WTC11 (cell line): ENCODE measurements around the gene HCAR2. TPM values are rescaled to one million over a fixed set of nuclear protein-coding genes. Genes with fewer than 3 reads are reported as not detected.

ENCODE experiments used
- ATAC-seq: fragments of 200-7000 bp; cut with Tn5 transposase; 2 replicates; pipeline ENCODE4 v1.10.0; 2021; ENCODE audit warnings: mild to moderate bottlenecking, moderate library complexity
- CTCF ChIA-PET: fragments of 300-600 bp; sonication (Branson Sonifier 250); formaldehyde crosslinking; loops from one replicate; lab custom pipeline; 2021; ENCODE audit warnings: antibody characterized with exemption; lab: Charles Lee
- POLR2A ChIA-PET: fragments of 350-600 bp; sonication (Branson Sonifier 250); formaldehyde crosslinking; loops from one replicate; lab custom pipeline; 2021; ENCODE audit warnings: antibody characterized with exemption; lab: Charles Lee
- DNase-seq: peaks from one replicate; pipeline ENCODE4 v3.0.0; 2021; ENCODE audit warnings: low spot score
- H3K27ac Mint-ChIP-seq: 2 replicates; pipeline ENCODE4 v1.8.0; 2021; ENCODE audit warnings: mixed read lengths
- H3K27me3 Mint-ChIP-seq: 2 replicates; pipeline ENCODE4 v1.8.0; 2021; ENCODE audit warnings: low read depth, mild to moderate bottlenecking, moderate library complexity, mixed read lengths
- H3K36me3 Mint-ChIP-seq: 2 replicates; pipeline ENCODE4 v1.8.0; 2021; ENCODE audit warnings: mixed read lengths
- H3K4me1 Mint-ChIP-seq: 2 replicates; pipeline ENCODE4 v1.8.0; 2022; ENCODE audit warnings: mixed read lengths
- H3K4me3 Mint-ChIP-seq: 2 replicates; pipeline ENCODE4 v1.8.0; 2021; ENCODE audit warnings: mild to moderate bottlenecking, moderate library complexity, mixed read lengths
- H3K9me3 Mint-ChIP-seq: 2 replicates; pipeline ENCODE4 v1.8.0; 2021; ENCODE audit warnings: mixed read lengths
- ATF1 ChIP-seq: sonication (generic); formaldehyde crosslinking; IDR thresholded peaks from 2 replicates; pipeline ENCODE4 v1.8.1; 2023; ENCODE audit warnings: mild to moderate bottlenecking, moderate library complexity, missing genetic modification reagents
- CREM ChIP-seq: sonication (generic); formaldehyde crosslinking; IDR thresholded peaks from 2 replicates; pipeline ENCODE4 v1.8.1; 2022; ENCODE audit warnings: mild to moderate bottlenecking, missing genetic modification reagents, moderate library complexity
- GRHL2 ChIP-seq: fragments of 250-450 bp; sonication (Bioruptor Pico); IDR thresholded peaks from 2 replicates; pipeline ENCODE4 v1.8.0; 2022; ENCODE audit warnings: mild to moderate bottlenecking, moderate library complexity; ENCODE audit not compliant: insufficient replicate concordance, severe bottlenecking
- JUN ChIP-seq: sonication (generic); formaldehyde crosslinking; IDR thresholded peaks from 2 replicates; pipeline ENCODE4 v1.8.0; 2023; ENCODE audit warnings: mild to moderate bottlenecking, missing genetic modification reagents
- KAT7 ChIP-seq: sonication (generic); formaldehyde crosslinking; IDR thresholded peaks from 2 replicates; pipeline ENCODE4 v1.8.1; 2023; ENCODE audit warnings: missing genetic modification reagents, mild to moderate bottlenecking, borderline replicate concordance
- OVOL2 ChIP-seq: fragments of 250-450 bp; sonication (Bioruptor Pico); IDR thresholded peaks from 2 replicates; pipeline ENCODE4 v1.9.0; 2021; ENCODE audit warnings: mild to moderate bottlenecking, borderline replicate concordance
- SMAD4 ChIP-seq: sonication (generic); formaldehyde crosslinking; IDR thresholded peaks from 2 replicates; pipeline ENCODE4 v1.8.0; 2022; ENCODE audit warnings: mild to moderate bottlenecking, missing genetic modification reagents
- SP1 ChIP-seq: sonication (generic); formaldehyde crosslinking; conservative IDR thresholded peaks from 2 replicates; pipeline ENCODE4 v1.8.1; 2022; ENCODE audit warnings: missing genetic modification reagents
- TEAD1 ChIP-seq: sonication (generic); formaldehyde crosslinking; IDR thresholded peaks from 2 replicates; pipeline ENCODE4 v1.8.0; 2022; ENCODE audit warnings: mild to moderate bottlenecking, missing genetic modification reagents
- ZNF219 ChIP-seq: sonication (generic); formaldehyde crosslinking; IDR thresholded peaks from 2 replicates; pipeline ENCODE4 v1.8.0; 2023; ENCODE audit warnings: missing genetic modification reagents, mild to moderate bottlenecking, borderline replicate concordance
- ZNF232 ChIP-seq: sonication (generic); formaldehyde crosslinking; IDR thresholded peaks from 2 replicates; pipeline ENCODE4 v1.8.0; 2022; ENCODE audit warnings: mild to moderate bottlenecking, missing genetic modification reagents
- ZNF416 ChIP-seq: fragments of 250-450 bp; sonication (Bioruptor Pico); IDR thresholded peaks from 2 replicates; pipeline ENCODE4 v1.9.0; 2021; ENCODE audit warnings: mild to moderate bottlenecking, inconsistent platforms
- total RNA-seq: library from RNA; stranded (reverse); gene quantifications from 3 replicates; pipeline ENCODE4 v1.2.3, GENCODE V29; 2021
- TF ChIP-seq, protein P1 (sequence below): sonication (generic); formaldehyde crosslinking; IDR thresholded peaks from 2 replicates; pipeline ENCODE4 v1.8.0; 2023; ENCODE audit warnings: missing genetic modification reagents, mild to moderate bottlenecking, borderline replicate concordance
- TF ChIP-seq, protein P2 (sequence below): sonication (generic); formaldehyde crosslinking; IDR thresholded peaks from 2 replicates; pipeline ENCODE4 v1.8.1; 2023; ENCODE audit warnings: mild to moderate bottlenecking, missing genetic modification reagents, moderate library complexity
- TF ChIP-seq, protein P3 (sequence below): fragments of 250-450 bp; sonication (Bioruptor Pico); conservative IDR thresholded peaks from 2 replicates; pipeline ENCODE4 v1.9.0; 2021; ENCODE audit warnings: mild to moderate bottlenecking
- TF ChIP-seq, protein P4 (sequence below): sonication (generic); formaldehyde crosslinking; IDR thresholded peaks from 2 replicates; pipeline ENCODE4 v1.8.0; 2022; ENCODE audit warnings: mild to moderate bottlenecking, missing genetic modification reagents
- TF ChIP-seq, protein P5 (sequence below): sonication (generic); formaldehyde crosslinking; conservative IDR thresholded peaks from 2 replicates; pipeline ENCODE4 v1.8.1; 2023; ENCODE audit warnings: mild to moderate bottlenecking, low read depth, missing genetic modification reagents, moderate library complexity
- TF ChIP-seq, protein P6 (sequence below): sonication (generic); formaldehyde crosslinking; IDR thresholded peaks from 2 replicates; pipeline ENCODE4 v1.8.1; 2023; ENCODE audit warnings: mild to moderate bottlenecking, missing genetic modification reagents
- TF ChIP-seq, protein P7 (sequence below): sonication (generic); formaldehyde crosslinking; IDR thresholded peaks from 2 replicates; pipeline ENCODE4 v1.8.1; 2023; ENCODE audit warnings: mild to moderate bottlenecking, missing genetic modification reagents, moderate library complexity
- TF ChIP-seq, protein P8 (sequence below): fragments of 250-450 bp; sonication (Bioruptor Pico); IDR thresholded peaks from 2 replicates; pipeline ENCODE4 v2.1.2; 2022; ENCODE audit warnings: mild to moderate bottlenecking, moderate library complexity

HCAR2 gene
- total RNA-seq, 1 experiment from 2014 or later, result not detected

DNA sequence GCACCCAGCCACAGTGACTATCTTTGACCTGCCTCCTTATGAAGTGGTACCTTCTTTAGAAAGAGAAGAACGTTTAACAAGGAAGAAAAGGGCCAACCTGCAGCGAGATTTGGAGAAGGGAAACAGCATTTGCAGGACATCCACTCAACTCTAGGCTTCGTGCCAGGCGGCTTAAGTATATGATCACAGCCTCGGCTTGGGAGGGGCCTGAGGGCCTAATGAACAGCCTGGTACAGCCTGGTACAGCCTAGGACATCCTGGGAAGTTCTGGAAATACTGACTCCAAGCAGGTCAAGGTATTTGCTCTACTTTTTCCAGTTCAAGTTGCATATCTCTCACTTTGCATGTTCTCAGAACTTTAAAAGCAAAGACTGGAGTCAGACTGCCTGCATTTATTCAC lies 16.1 kb downstream of the HCAR2 start (continued):
- TF ChIP-seq ZNF416 (CRISPR knock-in tag), result no peak
- no peak for TF ChIP-seq SMAD4 (CRISPR knock-in tag)

DNA sequence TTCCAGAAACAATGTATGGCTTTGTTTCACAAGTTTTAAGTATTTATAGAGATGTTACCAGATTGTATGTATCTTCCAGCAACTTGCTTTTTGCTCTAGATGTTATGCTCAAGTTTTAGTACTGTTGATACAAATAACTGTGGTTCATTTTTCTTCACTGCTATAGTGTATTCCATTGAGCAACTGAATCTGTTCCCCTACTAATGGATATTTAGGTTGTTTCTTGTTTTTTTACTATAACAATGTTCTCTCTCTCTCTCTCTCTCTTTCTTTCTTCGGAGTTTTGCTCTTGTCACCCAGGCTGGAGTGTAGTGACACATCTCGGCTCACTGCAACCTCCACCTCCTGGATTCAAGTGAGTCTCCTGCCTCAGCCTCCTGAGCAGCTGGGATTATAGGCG lies 16.6 kb downstream of the HCAR2 start:
- peaks cover 2% of the 10 kb centered on the region for H3K4me1 Mint-ChIP-seq
- DNase-seq (no peak), ATAC-seq (no peak)
- ChIA-PET POLR2A (no interaction called here), CTCF (no interaction called here)
- no peak overlapping the region for H3K4me3 Mint-ChIP-seq
- H3K9me3 Mint-ChIP-seq, result no peaks in the 10 kb centered on the region
- no peak overlapping the region for H3K27ac Mint-ChIP-seq
- no peaks in the 10 kb centered on the region for H3K36me3 Mint-ChIP-seq
- peaks cover 43% of the 10 kb centered on the region for H3K27me3 Mint-ChIP-seq
- TF ChIP-seq SMAD4 (CRISPR knock-in tag) (no peak), ZNF232 (no peak), CREM (no peak), ZNF416 (CRISPR knock-in tag) (no peak), SP1 (CRISPR knock-in tag) (no peak), KAT7 (CRISPR knock-in tag) (no peak), ZNF219 (CRISPR knock-in tag) (no peak), TEAD1 (CRISPR knock-in tag) (no peak), GRHL2 (CRISPR knock-in tag) (no peak), OVOL2 (no peak), ATF1 (no peak), JUN (CRISPR knock-in tag) (no peak)
- TF ChIP-seq, protein P1, sequence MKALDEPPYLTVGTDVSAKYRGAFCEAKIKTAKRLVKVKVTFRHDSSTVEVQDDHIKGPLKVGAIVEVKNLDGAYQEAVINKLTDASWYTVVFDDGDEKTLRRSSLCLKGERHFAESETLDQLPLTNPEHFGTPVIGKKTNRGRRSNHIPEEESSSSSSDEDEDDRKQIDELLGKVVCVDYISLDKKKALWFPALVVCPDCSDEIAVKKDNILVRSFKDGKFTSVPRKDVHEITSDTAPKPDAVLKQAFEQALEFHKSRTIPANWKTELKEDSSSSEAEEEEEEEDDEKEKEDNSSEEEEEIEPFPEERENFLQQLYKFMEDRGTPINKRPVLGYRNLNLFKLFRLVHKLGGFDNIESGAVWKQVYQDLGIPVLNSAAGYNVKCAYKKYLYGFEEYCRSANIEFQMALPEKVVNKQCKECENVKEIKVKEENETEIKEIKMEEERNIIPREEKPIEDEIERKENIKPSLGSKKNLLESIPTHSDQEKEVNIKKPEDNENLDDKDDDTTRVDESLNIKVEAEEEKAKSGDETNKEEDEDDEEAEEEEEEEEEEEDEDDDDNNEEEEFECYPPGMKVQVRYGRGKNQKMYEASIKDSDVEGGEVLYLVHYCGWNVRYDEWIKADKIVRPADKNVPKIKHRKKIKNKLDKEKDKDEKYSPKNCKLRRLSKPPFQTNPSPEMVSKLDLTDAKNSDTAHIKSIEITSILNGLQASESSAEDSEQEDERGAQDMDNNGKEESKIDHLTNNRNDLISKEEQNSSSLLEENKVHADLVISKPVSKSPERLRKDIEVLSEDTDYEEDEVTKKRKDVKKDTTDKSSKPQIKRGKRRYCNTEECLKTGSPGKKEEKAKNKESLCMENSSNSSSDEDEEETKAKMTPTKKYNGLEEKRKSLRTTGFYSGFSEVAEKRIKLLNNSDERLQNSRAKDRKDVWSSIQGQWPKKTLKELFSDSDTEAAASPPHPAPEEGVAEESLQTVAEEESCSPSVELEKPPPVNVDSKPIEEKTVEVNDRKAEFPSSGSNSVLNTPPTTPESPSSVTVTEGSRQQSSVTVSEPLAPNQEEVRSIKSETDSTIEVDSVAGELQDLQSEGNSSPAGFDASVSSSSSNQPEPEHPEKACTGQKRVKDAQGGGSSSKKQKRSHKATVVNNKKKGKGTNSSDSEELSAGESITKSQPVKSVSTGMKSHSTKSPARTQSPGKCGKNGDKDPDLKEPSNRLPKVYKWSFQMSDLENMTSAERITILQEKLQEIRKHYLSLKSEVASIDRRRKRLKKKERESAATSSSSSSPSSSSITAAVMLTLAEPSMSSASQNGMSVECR (CRISPR knock-in tag), result no peak
- TF ChIP-seq, protein P2, sequence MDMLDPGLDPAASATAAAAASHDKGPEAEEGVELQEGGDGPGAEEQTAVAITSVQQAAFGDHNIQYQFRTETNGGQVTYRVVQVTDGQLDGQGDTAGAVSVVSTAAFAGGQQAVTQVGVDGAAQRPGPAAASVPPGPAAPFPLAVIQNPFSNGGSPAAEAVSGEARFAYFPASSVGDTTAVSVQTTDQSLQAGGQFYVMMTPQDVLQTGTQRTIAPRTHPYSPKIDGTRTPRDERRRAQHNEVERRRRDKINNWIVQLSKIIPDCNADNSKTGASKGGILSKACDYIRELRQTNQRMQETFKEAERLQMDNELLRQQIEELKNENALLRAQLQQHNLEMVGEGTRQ (CRISPR knock-in tag), result no peak
- TF ChIP-seq, protein P3, sequence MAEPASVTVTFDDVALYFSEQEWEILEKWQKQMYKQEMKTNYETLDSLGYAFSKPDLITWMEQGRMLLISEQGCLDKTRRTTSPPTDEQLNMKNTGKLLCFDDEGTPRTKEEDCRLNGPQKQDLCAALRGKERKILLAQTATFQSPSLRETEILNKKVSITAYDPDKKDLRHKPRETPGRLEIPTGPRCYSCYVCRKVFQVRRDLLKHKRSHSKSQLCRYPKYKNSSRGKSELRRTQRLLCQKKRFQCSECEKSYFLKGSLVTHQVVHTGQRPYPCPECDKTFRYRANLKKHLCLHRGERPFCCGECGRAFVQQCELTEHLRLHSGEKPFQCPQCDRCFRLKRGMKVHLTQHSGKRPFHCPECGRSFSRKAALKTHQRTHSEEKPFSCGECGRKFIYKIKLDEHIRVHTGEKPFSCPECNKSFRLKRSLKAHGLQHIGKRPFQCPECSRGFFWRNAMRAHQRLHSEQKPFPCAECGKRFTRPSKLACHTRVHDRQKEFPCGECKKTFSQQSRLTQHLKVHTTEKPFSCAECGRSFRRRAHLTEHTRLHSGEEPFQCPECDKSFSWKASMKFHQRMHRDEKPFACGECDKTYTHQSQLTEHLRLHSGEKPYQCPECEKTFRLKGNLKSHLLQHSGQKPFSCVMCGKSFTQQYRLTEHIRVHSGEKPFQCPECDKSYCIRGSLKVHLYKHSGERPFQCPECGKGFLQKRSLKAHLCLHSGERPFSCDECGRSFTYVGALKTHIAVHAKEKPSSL (CRISPR knock-in tag), result no peak
- TF ChIP-seq, protein P4, sequence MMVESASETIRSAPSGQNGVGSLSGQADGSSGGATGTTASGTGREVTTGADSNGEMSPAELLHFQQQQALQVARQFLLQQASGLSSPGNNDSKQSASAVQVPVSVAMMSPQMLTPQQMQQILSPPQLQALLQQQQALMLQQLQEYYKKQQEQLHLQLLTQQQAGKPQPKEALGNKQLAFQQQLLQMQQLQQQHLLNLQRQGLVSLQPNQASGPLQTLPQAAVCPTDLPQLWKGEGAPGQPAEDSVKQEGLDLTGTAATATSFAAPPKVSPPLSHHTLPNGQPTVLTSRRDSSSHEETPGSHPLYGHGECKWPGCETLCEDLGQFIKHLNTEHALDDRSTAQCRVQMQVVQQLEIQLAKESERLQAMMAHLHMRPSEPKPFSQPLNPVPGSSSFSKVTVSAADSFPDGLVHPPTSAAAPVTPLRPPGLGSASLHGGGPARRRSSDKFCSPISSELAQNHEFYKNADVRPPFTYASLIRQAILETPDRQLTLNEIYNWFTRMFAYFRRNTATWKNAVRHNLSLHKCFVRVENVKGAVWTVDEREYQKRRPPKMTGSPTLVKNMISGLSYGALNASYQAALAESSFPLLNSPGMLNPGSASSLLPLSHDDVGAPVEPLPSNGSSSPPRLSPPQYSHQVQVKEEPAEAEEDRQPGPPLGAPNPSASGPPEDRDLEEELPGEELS, result no peak
- TF ChIP-seq, protein P5, sequence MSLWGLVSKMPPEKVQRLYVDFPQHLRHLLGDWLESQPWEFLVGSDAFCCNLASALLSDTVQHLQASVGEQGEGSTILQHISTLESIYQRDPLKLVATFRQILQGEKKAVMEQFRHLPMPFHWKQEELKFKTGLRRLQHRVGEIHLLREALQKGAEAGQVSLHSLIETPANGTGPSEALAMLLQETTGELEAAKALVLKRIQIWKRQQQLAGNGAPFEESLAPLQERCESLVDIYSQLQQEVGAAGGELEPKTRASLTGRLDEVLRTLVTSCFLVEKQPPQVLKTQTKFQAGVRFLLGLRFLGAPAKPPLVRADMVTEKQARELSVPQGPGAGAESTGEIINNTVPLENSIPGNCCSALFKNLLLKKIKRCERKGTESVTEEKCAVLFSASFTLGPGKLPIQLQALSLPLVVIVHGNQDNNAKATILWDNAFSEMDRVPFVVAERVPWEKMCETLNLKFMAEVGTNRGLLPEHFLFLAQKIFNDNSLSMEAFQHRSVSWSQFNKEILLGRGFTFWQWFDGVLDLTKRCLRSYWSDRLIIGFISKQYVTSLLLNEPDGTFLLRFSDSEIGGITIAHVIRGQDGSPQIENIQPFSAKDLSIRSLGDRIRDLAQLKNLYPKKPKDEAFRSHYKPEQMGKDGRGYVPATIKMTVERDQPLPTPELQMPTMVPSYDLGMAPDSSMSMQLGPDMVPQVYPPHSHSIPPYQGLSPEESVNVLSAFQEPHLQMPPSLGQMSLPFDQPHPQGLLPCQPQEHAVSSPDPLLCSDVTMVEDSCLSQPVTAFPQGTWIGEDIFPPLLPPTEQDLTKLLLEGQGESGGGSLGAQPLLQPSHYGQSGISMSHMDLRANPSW (CRISPR knock-in tag), result no peak
- TF ChIP-seq, protein P6, sequence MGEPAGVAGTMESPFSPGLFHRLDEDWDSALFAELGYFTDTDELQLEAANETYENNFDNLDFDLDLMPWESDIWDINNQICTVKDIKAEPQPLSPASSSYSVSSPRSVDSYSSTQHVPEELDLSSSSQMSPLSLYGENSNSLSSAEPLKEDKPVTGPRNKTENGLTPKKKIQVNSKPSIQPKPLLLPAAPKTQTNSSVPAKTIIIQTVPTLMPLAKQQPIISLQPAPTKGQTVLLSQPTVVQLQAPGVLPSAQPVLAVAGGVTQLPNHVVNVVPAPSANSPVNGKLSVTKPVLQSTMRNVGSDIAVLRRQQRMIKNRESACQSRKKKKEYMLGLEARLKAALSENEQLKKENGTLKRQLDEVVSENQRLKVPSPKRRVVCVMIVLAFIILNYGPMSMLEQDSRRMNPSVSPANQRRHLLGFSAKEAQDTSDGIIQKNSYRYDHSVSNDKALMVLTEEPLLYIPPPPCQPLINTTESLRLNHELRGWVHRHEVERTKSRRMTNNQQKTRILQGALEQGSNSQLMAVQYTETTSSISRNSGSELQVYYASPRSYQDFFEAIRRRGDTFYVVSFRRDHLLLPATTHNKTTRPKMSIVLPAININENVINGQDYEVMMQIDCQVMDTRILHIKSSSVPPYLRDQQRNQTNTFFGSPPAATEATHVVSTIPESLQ (CRISPR knock-in tag), result no peak
- TF ChIP-seq, protein P7, sequence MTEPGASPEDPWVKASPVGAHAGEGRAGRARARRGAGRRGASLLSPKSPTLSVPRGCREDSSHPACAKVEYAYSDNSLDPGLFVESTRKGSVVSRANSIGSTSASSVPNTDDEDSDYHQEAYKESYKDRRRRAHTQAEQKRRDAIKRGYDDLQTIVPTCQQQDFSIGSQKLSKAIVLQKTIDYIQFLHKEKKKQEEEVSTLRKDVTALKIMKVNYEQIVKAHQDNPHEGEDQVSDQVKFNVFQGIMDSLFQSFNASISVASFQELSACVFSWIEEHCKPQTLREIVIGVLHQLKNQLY (CRISPR knock-in tag), result no peak
- TF ChIP-seq, protein P8, sequence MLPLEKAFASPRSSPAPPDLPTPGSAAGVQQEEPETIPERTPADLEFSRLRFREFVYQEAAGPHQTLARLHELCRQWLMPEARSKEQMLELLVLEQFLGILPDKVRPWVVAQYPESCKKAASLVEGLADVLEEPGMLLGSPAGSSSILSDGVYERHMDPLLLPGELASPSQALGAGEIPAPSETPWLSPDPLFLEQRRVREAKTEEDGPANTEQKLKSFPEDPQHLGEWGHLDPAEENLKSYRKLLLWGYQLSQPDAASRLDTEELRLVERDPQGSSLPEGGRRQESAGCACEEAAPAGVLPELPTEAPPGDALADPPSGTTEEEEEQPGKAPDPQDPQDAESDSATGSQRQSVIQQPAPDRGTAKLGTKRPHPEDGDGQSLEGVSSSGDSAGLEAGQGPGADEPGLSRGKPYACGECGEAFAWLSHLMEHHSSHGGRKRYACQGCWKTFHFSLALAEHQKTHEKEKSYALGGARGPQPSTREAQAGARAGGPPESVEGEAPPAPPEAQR, result no peak
- TF ChIP-seq, all 79 proteins: peak for 0
